ENCODE results near the gene PAX5. TPM values are rescaled to one million over a fixed set of nuclear protein-coding genes. Genes with fewer than 3 reads are reported as not detected.

Gene PAX5
- total RNA-seq, 1 donor from 2014 or later, result not detected

- Histone ChIP-seq H3K9ac (ENCODE audit: low read depth in 1 of 3, low read length in 3 of 3) (no peak overlapping the region), H3K9me3 (ENCODE audit: control insufficient read depth in 3 of 3, low read length in 3 of 3) (no peaks in the 10 kb centered on the region)
Measured at GRCh38 chr9:36930941-36931340, 103.1 kb downstream of the PAX5 start.

GRCh38 chr9:36929350-36929675, 104.8 kb downstream of the PAX5 start:
- no peaks in the 10 kb centered on the region for H3K36me3 ChIP-seq (ENCODE audit: control insufficient read depth in 3 of 3, insufficient read depth in 3 of 3, low read length in 3 of 3)

More at GRCh38 chr9:36930941-36931340, 103.1 kb downstream of the PAX5 start:
- H3K27me3 ChIP-seq (ENCODE audit: control insufficient read depth in 3 of 3, insufficient read depth in 3 of 3, low read length in 3 of 3), result peaks cover 0 to 6% (median 0%) of the 10 kb centered on the region in 3 donors
- H3K4me3 ChIP-seq (ENCODE audit: low read length in 3 of 3), result no peak overlapping the region
- no peaks in the 10 kb centered on the region for H3K4me1 ChIP-seq (ENCODE audit: control insufficient read depth in 3 of 3, insufficient read depth in 3 of 3, low read length in 3 of 3)
- no peak overlapping the region for H3K27ac ChIP-seq (ENCODE audit: low read depth, low read length)
- H3K36me3 ChIP-seq (ENCODE audit: control insufficient read depth in 3 of 3, insufficient read depth in 3 of 3, low read length in 3 of 3), result no peaks in the 10 kb centered on the region

GRCh38 chr9:36928670-36929349, 105.3 kb downstream of the PAX5 start:
- Histone ChIP-seq H3K4me3 (ENCODE audit: low read length in 3 of 3) (no peak overlapping the region), H3K36me3 (ENCODE audit: control insufficient read depth in 3 of 3, insufficient read depth in 3 of 3, low read length in 3 of 3) (no peaks in the 10 kb centered on the region), H3K9ac (ENCODE audit: low read depth in 1 of 3, low read length in 3 of 3) (no peak overlapping the region), H3K27me3 (ENCODE audit: control insufficient read depth in 3 of 3, insufficient read depth in 3 of 3, low read length in 3 of 3) (peaks cover 0 to 10% (median 0%) of the 10 kb centered on the region in 3 donors), H3K27ac (ENCODE audit: low read depth, low read length) (no peak overlapping the region), H3K9me3 (ENCODE audit: control insufficient read depth in 3 of 3, low read length in 3 of 3) (no peaks in the 10 kb centered on the region), H3K4me1 (ENCODE audit: control insufficient read depth in 3 of 3, insufficient read depth in 3 of 3, low read length in 3 of 3) (no peaks in the 10 kb centered on the region)

More at GRCh38 chr9:36929350-36929675, 104.8 kb downstream of the PAX5 start:
- H3K9ac ChIP-seq (ENCODE audit: low read depth in 1 of 3, low read length in 3 of 3), result no peak overlapping the region
- no peak overlapping the region for H3K4me3 ChIP-seq (ENCODE audit: low read length in 3 of 3)
- no peaks in the 10 kb centered on the region for H3K4me1 ChIP-seq (ENCODE audit: control insufficient read depth in 3 of 3, insufficient read depth in 3 of 3, low read length in 3 of 3)
- H3K27me3 ChIP-seq (ENCODE audit: control insufficient read depth in 3 of 3, insufficient read depth in 3 of 3, low read length in 3 of 3), result peaks cover 0 to 10% (median 0%) of the 10 kb centered on the region in 3 donors
- H3K9me3 ChIP-seq (ENCODE audit: control insufficient read depth in 3 of 3, low read length in 3 of 3), result no peaks in the 10 kb centered on the region
- H3K27ac ChIP-seq (ENCODE audit: low read depth, low read length), result no peak overlapping the region

- H3K9me3 ChIP-seq (ENCODE audit: control insufficient read depth in 3 of 3, low read length in 3 of 3), result no peaks in the 10 kb centered on the region
Measured at GRCh38 chr9:36928210-36928609, 105.9 kb downstream of the PAX5 start.

GRCh38 chr9:36924757-36925432, 109.2 kb downstream of the PAX5 start:
- no peak overlapping the region for H3K27ac ChIP-seq (ENCODE audit: low read depth, low read length)
- peaks cover 0 to 10% (median 5%) of the 10 kb centered on the region in 3 donors for H3K27me3 ChIP-seq (ENCODE audit: control insufficient read depth in 3 of 3, insufficient read depth in 3 of 3, low read length in 3 of 3)
- no peak overlapping the region for H3K4me3 ChIP-seq (ENCODE audit: low read length in 3 of 3)
- no peaks in the 10 kb centered on the region for H3K4me1 ChIP-seq (ENCODE audit: control insufficient read depth in 3 of 3, insufficient read depth in 3 of 3, low read length in 3 of 3)
- H3K9me3 ChIP-seq (ENCODE audit: control insufficient read depth in 3 of 3, low read length in 3 of 3), result no peaks in the 10 kb centered on the region
- no peaks in the 10 kb centered on the region for H3K36me3 ChIP-seq (ENCODE audit: control insufficient read depth in 3 of 3, insufficient read depth in 3 of 3, low read length in 3 of 3)
- H3K9ac ChIP-seq (ENCODE audit: low read depth in 1 of 3, low read length in 3 of 3), result no peak overlapping the region

More at GRCh38 chr9:36928210-36928609, 105.9 kb downstream of the PAX5 start:
- Histone ChIP-seq H3K4me3 (ENCODE audit: low read length in 3 of 3) (no peak overlapping the region), H3K27me3 (ENCODE audit: control insufficient read depth in 3 of 3, insufficient read depth in 3 of 3, low read length in 3 of 3) (peaks cover 0 to 10% (median 4%) of the 10 kb centered on the region in 3 donors), H3K27ac (ENCODE audit: low read depth, low read length) (no peak overlapping the region), H3K9ac (ENCODE audit: low read depth in 1 of 3, low read length in 3 of 3) (no peak overlapping the region), H3K36me3 (ENCODE audit: control insufficient read depth in 3 of 3, insufficient read depth in 3 of 3, low read length in 3 of 3) (no peaks in the 10 kb centered on the region), H3K4me1 (ENCODE audit: control insufficient read depth in 3 of 3, insufficient read depth in 3 of 3, low read length in 3 of 3) (no peaks in the 10 kb centered on the region)

- H3K27ac ChIP-seq (ENCODE audit: low read depth, low read length), result no peak overlapping the region
- peaks cover 0 to 10% (median 5%) of the 10 kb centered on the region in 3 donors for H3K27me3 ChIP-seq (ENCODE audit: control insufficient read depth in 3 of 3, insufficient read depth in 3 of 3, low read length in 3 of 3)
- H3K36me3 ChIP-seq (ENCODE audit: control insufficient read depth in 3 of 3, insufficient read depth in 3 of 3, low read length in 3 of 3), result no peaks in the 10 kb centered on the region
- no peak overlapping the region for H3K9ac ChIP-seq (ENCODE audit: low read depth in 1 of 3, low read length in 3 of 3)
- H3K9me3 ChIP-seq (ENCODE audit: control insufficient read depth in 3 of 3, low read length in 3 of 3), result no peaks in the 10 kb centered on the region
- no peak overlapping the region for H3K4me3 ChIP-seq (ENCODE audit: low read length in 3 of 3)
- H3K4me1 ChIP-seq (ENCODE audit: control insufficient read depth in 3 of 3, insufficient read depth in 3 of 3, low read length in 3 of 3), result no peaks in the 10 kb centered on the region
Measured at GRCh38 chr9:36924071-36924470, 110.0 kb downstream of the PAX5 start.

GRCh38 chr9:36923025-36923625, 110.9 kb downstream of the PAX5 start:
- Histone ChIP-seq H3K27ac (ENCODE audit: low read depth, low read length) (no peak overlapping the region), H3K36me3 (ENCODE audit: control insufficient read depth in 3 of 3, insufficient read depth in 3 of 3, low read length in 3 of 3) (no peaks in the 10 kb centered on the region), H3K9me3 (ENCODE audit: control insufficient read depth in 3 of 3, low read length in 3 of 3) (no peaks in the 10 kb centered on the region), H3K4me3 (ENCODE audit: low read length in 3 of 3) (no peak overlapping the region), H3K4me1 (ENCODE audit: control insufficient read depth in 3 of 3, insufficient read depth in 3 of 3, low read length in 3 of 3) (no peaks in the 10 kb centered on the region), H3K27me3 (ENCODE audit: control insufficient read depth in 3 of 3, insufficient read depth in 3 of 3, low read length in 3 of 3) (peaks cover 0 to 5% (median 5%) of the 10 kb centered on the region in 3 donors), H3K9ac (ENCODE audit: low read depth in 1 of 3, low read length in 3 of 3) (no peak overlapping the region)

- no peak overlapping the region for H3K4me3 ChIP-seq (ENCODE audit: low read length in 3 of 3)
- H3K27ac ChIP-seq (ENCODE audit: low read depth, low read length), result no peak overlapping the region
- H3K36me3 ChIP-seq (ENCODE audit: control insufficient read depth in 3 of 3, insufficient read depth in 3 of 3, low read length in 3 of 3), result no peaks in the 10 kb centered on the region
- no peaks in the 10 kb centered on the region for H3K9me3 ChIP-seq (ENCODE audit: control insufficient read depth in 3 of 3, low read length in 3 of 3)
- H3K9ac ChIP-seq (ENCODE audit: low read depth in 1 of 3, low read length in 3 of 3), result no peak overlapping the region
- no peaks in the 10 kb centered on the region for H3K4me1 ChIP-seq (ENCODE audit: control insufficient read depth in 3 of 3, insufficient read depth in 3 of 3, low read length in 3 of 3)
- H3K27me3 ChIP-seq (ENCODE audit: control insufficient read depth in 3 of 3, insufficient read depth in 3 of 3, low read length in 3 of 3), result peaks cover 0 to 5% (median 4%) of the 10 kb centered on the region in 3 donors
Measured at GRCh38 chr9:36922548-36922947, 111.5 kb downstream of the PAX5 start.

GRCh38 chr9:36914212-36914577, 119.9 kb downstream of the PAX5 start:
- H3K4me1 ChIP-seq (ENCODE audit: control insufficient read depth in 3 of 3, insufficient read depth in 3 of 3, low read length in 3 of 3), result no peaks in the 10 kb centered on the region
- no peak overlapping the region for H3K9ac ChIP-seq (ENCODE audit: low read depth in 1 of 3, low read length in 3 of 3)
- H3K36me3 ChIP-seq (ENCODE audit: control insufficient read depth in 3 of 3, insufficient read depth in 3 of 3, low read length in 3 of 3), result no peaks in the 10 kb centered on the region
- H3K27me3 ChIP-seq (ENCODE audit: control insufficient read depth in 3 of 3, insufficient read depth in 3 of 3, low read length in 3 of 3), result peaks cover 0 to 17% (median 3%) of the 10 kb centered on the region in 3 donors
- no peaks in the 10 kb centered on the region for H3K9me3 ChIP-seq (ENCODE audit: control insufficient read depth in 3 of 3, low read length in 3 of 3)
- no peak overlapping the region for H3K27ac ChIP-seq (ENCODE audit: low read depth, low read length)
- H3K4me3 ChIP-seq (ENCODE audit: low read length in 3 of 3), result no peak overlapping the region
